Endothelial cell of umbilical vein (primary cell): ENCODE data around the gene MYH9.

Experiments used
- EZH2 ChIP-seq: IDR thresholded peaks from 2 replicates; pipeline ENCODE4 v1.6.1; 2012; ENCODE audit warnings: borderline replicate concordance, low read depth, mild to moderate bottlenecking, moderate library complexity, low read length, inconsistent platforms; ENCODE audit not compliant: severe bottlenecking
- FOS ChIP-seq: IDR thresholded peaks from 2 replicates; pipeline ENCODE4 v1.6.1; 2011; ENCODE audit warnings: mild to moderate bottlenecking, low read length, moderate library complexity, borderline replicate concordance; ENCODE audit not compliant: insufficient read depth
- MYC ChIP-seq: IDR thresholded peaks from one replicate; pipeline ENCODE4 v1.6.1; 2011; ENCODE audit warnings: mild to moderate bottlenecking, low read depth, low read length
- POLR2A ChIP-seq: IDR thresholded peaks from 2 replicates; pipeline ENCODE4 v1.6.1; 2012; ENCODE audit warnings: low read depth, mild to moderate bottlenecking, control low read depth, low read length
- POLR2AphosphoS5 ChIP-seq: IDR thresholded peaks from 2 replicates; pipeline ENCODE4 v1.6.1; 2012; ENCODE audit warnings: low read depth, mild to moderate bottlenecking, control low read depth, low read length, moderate library complexity; ENCODE audit not compliant: insufficient read depth
- TF ChIP-seq, protein P1 (sequence below), 2 donors: IDR thresholded peaks; 1 replicate in 1 of 2; 2 replicates in 1 of 2; pipeline ENCODE4 v1.5.1; 2011; ENCODE audit warnings: low read length in 2 of 2, mild to moderate bottlenecking in 2 of 2, moderate library complexity in 2 of 2, control low read depth in 1 of 2, inconsistent platforms in 1 of 2, low read depth in 1 of 2; ENCODE audit not compliant: insufficient read depth in 1 of 2; ENCODE audit errors: extremely low read depth in 1 of 2

DNA sequence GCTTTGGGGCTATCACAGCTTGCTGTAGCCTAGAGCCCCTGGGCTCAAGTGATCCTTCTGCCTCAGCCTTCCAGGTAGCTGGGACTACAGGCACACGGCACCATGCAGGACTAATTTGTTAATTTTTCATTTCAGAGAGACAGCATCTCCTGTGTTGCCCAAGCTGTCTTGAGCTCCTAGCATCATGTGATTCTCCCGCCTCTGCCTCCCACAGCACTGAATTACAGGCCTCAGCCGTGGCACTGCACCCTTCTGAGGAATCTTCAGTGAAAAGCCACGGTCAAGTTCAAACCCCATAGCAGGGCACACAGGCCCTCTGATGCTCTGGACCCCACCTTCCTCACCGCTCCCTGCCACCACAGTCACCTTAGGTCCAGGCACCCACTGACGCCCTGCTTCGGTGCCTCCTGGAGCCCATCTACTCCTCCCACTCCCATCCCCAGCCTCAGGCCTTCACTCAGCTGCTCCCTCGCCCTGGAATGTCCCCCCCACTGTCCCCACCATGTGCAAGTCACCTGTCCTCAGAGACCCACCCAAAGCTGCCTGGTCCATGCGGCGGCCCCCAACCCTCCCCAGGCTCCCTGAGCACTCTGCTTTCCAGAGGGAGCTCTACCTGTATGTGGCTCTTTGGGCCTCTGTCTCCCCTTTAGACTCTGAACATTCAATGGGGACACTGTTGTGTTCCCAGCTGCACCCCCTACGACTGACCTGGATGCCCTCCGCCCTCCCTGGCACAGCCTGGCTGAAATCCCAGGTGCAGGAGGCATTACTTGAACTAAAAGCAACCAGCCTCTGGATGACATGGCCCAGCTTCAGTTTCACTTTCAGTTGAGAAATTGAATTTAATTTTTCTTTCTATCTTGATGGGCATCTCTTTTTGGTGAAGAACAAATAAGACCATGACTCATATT, 150.1 kb downstream of the MYH9 start:
- TF ChIP-seq POLR2A (no peak), POLR2AphosphoS5 (no peak), MYC (no peak), FOS (no peak), EZH2 (no peak)
- TF ChIP-seq, protein P1, sequence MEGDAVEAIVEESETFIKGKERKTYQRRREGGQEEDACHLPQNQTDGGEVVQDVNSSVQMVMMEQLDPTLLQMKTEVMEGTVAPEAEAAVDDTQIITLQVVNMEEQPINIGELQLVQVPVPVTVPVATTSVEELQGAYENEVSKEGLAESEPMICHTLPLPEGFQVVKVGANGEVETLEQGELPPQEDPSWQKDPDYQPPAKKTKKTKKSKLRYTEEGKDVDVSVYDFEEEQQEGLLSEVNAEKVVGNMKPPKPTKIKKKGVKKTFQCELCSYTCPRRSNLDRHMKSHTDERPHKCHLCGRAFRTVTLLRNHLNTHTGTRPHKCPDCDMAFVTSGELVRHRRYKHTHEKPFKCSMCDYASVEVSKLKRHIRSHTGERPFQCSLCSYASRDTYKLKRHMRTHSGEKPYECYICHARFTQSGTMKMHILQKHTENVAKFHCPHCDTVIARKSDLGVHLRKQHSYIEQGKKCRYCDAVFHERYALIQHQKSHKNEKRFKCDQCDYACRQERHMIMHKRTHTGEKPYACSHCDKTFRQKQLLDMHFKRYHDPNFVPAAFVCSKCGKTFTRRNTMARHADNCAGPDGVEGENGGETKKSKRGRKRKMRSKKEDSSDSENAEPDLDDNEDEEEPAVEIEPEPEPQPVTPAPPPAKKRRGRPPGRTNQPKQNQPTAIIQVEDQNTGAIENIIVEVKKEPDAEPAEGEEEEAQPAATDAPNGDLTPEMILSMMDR (IDR thresholded peaks at IDR 0.05; ENCODE audit: extremely low read depth in 1 of 2, insufficient read depth in 1 of 2, low read depth in 1 of 2, low read length in 2 of 2): no peak
